Measurements from ENCODE around the gene ISLR. TPM values are rescaled to one million over a fixed set of nuclear protein-coding genes. Genes with fewer than 3 reads are reported as not detected.

Gene ISLR
- 259 and 362 TPM in 2 replicates for total RNA-seq

GRCh38 chr15:74173380-74174218 is at the start of gene ISLR:
Gene ISLR (plus strand): TSS chr15:74173710. CDS start chr15:74174859, 1,149 bp downstream.

GRCh38 chr15:74130155-74130848 is 43.2 kb upstream of the ISLR start, which contains the start of gene ISLR2:
Gene ISLR2 (plus strand): TSS chr15:74130586. CDS start chr15:74132755, 2,169 bp downstream.

GRCh38 chr15:74202452-74203401 is 29.2 kb downstream of the ISLR start, which contains the start of gene STRA6:
Gene STRA6 (minus strand): TSS chr15:74202787. CDS start chr15:74202267, 520 bp downstream.

Other genes starting within 250 kb of the ISLR start
- 340 and 410 TPM in 2 replicates for gene LOXL1, start 247.2 kb upstream of the ISLR start, total RNA-seq
- gene STOML1, start 181.4 kb upstream of the ISLR start, total RNA-seq: 12.7 and 13.8 TPM in 2 replicates
- 189 and 197 TPM in 2 replicates for gene PML, start 179.0 kb upstream of the ISLR start, total RNA-seq
- gene GOLGA6A, start 91.2 kb upstream of the ISLR start, total RNA-seq: not detected in 2 replicates
- not detected in 2 replicates for gene ISLR2, start 43.1 kb upstream of the ISLR start, total RNA-seq
- gene STRA6, start 29.1 kb downstream of the ISLR start, total RNA-seq: 0.44 TPM in 1 of 2 replicates, not detected in the other
- gene CCDC33, start 62.6 kb downstream of the ISLR start, total RNA-seq: not detected in 2 replicates
- 0.81 and 1.7 TPM in 2 replicates for gene CYP11A1, start 193.9 kb downstream of the ISLR start, total RNA-seq

Measured in cardiac ventricle fibroblast (primary cell).